NCI-H2029 treated with DMSO at 0.1 percent for 48 hours (cell line): ENCODE data around the gene ZNF284.
A peak's percentile ranks its signal among the peaks of the same experiment; 100 is the strongest.
"Not testable (repeated sequence)": the region's sequence is repeated elsewhere in the genome, so short reads cannot be mapped to it uniquely, and the experiment has no call there.

Source experiments
- DNase-seq: peaks from one replicate; lab custom pipeline; 2025; lab: John Stamatoyannopoulos, UW

Gene ZNF284

GRCh38 chr19:44111910-44112463 is 40.0 kb downstream of the ZNF284 start:
- DNase-seq, result no peak

DNA sequence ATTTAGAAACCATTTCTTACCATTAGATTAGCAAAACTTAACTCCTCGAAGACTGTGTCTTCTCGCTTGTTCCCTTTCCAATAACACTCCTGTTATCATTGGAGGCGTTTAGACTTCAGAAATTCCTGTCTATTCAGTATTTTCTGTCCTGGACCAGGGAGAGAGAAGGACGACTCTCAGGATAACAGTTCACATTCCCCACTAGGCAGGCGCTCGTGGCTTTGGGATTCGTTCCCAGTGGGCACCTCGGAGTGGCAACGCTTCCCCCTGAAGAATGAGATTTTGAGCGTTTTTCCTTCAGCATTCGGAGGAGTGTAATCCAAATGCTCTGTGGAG is 40.8 kb downstream of the ZNF284 start:
- no peak for DNase-seq

DNA sequence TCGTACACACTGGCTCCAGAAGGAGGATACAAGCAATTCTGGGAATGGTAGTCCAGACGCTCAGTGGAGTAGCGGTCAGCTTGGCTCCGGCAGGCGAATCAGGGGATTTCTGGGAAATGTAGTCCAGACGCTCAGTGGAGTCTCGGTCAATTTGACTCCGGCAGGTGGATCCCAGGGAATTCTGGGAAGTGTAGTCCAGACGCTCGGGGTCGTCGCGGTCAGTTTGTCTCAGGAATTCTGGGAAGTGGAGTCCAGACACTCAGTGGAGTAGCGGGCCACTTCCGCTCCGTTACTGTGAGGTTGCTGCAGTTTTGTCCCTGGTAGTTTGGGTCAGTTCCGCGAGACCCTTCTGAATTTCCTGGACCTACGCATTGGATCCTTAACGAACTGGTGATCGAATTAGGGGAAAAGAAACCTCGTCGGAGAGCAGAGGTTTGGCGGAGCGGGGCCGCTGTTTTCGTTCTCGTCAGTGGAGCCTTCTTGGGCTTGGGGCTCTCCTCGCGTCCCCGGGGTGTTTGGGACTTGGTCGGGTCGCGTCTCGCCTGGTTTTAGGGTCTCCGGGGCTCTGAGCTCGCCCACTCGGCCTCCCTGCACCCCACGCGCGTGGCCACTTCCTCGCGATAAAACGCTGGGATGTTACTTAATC is 41.3 kb downstream of the ZNF284 start, which contains the start of gene ZNF225:
Gene ZNF225 (plus strand): TSS at position 262 of the 646 bp plus-strand sequence. CDS start 2,429 bp downstream, outside the sequence.
- DNase-seq, result peak; percentile 88

GRCh38 chr19:44113784-44114390 is 41.9 kb downstream of the ZNF284 start:
- no peak for DNase-seq

- not testable (repeated sequence) for DNase-seq
These were observed 49.2 kb downstream of the ZNF284 start for GRCh38 chr19:44121162-44121561.

DNA sequence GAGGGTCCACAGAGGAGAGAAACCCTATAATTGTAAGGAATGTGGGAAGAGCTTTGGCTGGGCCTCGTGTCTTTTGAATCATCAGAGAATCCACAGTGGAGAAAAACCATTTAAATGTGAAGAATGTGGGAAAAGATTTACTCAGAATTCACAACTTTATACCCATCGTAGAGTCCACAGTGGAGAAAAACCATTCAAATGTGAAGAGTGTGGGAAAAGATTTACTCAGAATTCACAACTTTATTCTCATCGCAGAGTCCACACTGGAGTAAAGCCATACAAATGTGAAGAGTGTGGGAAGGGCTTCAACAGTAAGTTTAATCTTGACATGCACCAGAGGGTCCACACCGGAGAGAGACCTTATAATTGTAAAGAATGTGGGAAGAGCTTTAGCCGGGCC is 60.0 kb downstream of the ZNF284 start:
- DNase-seq, result no peak
